GM12892 (cell line): ENCODE data around the gene NOPCHAP1.
"Not testable (repeated sequence)": the region's sequence is repeated elsewhere in the genome, so short reads cannot be mapped to it uniquely, and the experiment has no call there.

Experiments used
- POLR2A ChIP-seq: IDR thresholded peaks from 2 replicates; pipeline ENCODE4 v1.6.1; 2011; ENCODE audit warnings: low read depth, low read length, control low read depth
- TAF1 ChIP-seq: IDR thresholded peaks from 2 replicates; pipeline ENCODE4 v1.6.1; 2011; ENCODE audit warnings: low read depth, mild to moderate bottlenecking, control low read depth, low read length, borderline replicate concordance

DNA sequence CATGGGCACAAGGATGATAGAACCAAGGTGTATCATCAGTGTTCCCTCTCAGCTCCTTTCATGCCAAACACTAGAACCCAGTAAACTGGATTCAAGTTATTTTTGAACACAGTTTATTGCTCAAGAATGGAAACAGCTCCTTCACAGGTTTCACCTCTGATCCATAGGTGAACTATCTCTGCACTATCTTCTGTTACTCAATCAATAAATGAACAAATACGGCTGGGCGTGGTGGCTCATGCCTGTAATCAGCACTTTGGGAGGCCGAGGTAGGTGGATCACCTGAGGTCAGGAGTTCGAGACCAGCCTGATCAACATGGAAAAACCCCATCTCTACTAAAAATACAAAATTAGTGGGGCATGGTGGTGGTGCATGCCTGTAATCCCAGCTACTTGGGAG, 37.4 kb upstream of the NOPCHAP1 start:
- not testable (repeated sequence) for TF ChIP-seq POLR2A, TAF1
